ENCODE data around the gene HOXD8. TPM values are rescaled to one million over a fixed set of nuclear protein-coding genes. Genes with fewer than 3 reads are reported as not detected.
A peak's percentile ranks its signal among the peaks of the same experiment; 100 is the strongest.

Gene HOXD8
- total and polyA plus RNA-seq, 2 of the 8 experiments (the other 6 are each of a cell fraction or from before 2014, with no cell fraction given), result not detected

GRCh38 chr2:176096243-176096985, 33.1 kb upstream of the HOXD8 start:
- Histone ChIP-seq H3K27me3 (replicated peaks in 1 of 4; ENCODE audit: control insufficient read depth in 3 of 4, extremely low read depth in 1 of 4, insufficient read depth in 3 of 4, low read length in 3 of 4) (peaks cover 79 to 98% (median 91%) of the 10 kb centered on the region in 4 experiments), H2BK5ac (ENCODE audit: low read depth, low read length) (peak overlapping the region; percentile 14; the same call in 1 of the 2 replicates), H2AK5ac (ENCODE audit: low read depth, low read length) (no peak overlapping the region), H3K23me2 (ENCODE audit: low read depth, low read length) (peaks cover 6% of the 10 kb centered on the region), H3K56ac (replicated peaks; ENCODE audit: insufficient read length, low read depth, low read length) (no peak overlapping the region), H2BK12ac (ENCODE audit: low read depth, low read length) (peak overlapping the region; percentile 12), H3K4me3 (ENCODE audit: extremely low read depth in 1 of 4, insufficient read depth in 2 of 4, low read depth in 3 of 4, low read length in 4 of 4) (peak overlapping the region; percentile 1 to 54 (median 22); a peak in 5 of 8 replicates), H3K79me2 (ENCODE audit: control insufficient read depth in 1 of 2, insufficient read depth in 2 of 2, low read length in 2 of 2) (no peaks in the 10 kb centered on the region), H4K8ac (ENCODE audit: extremely low read depth, insufficient read depth, low read length) (no peak overlapping the region), H2AFZ (ENCODE audit: low read length) (no peak overlapping the region), H3K14ac (ENCODE audit: insufficient read length) (no peak overlapping the region), H3K4me2 (ENCODE audit: insufficient read depth in 1 of 2, low read depth in 2 of 2, low read length in 2 of 2) (peak overlapping the region; percentile 14 to 77), H3K27ac (ENCODE audit: low read depth, low read length) (no peak overlapping the region), H3K23ac (ENCODE audit: insufficient read length) (no peak overlapping the region), H3K4ac (replicated peaks; ENCODE audit: insufficient read length, low read depth, low read length) (no peak overlapping the region), H3K36me3 (ENCODE audit: control insufficient read depth in 2 of 4, insufficient read depth in 4 of 4, low read length in 3 of 4) (no peaks in the 10 kb centered on the region; a peak in 1 of 8 replicates), H3K9ac (replicated peaks in 1 of 4; ENCODE audit: extremely low read depth in 1 of 4, low read depth in 3 of 4, low read length in 3 of 4) (no peak overlapping the region), H4K20me1 (replicated peaks in 1 of 2; ENCODE audit: control insufficient read depth in 1 of 2, insufficient read depth in 2 of 2, low read length in 2 of 2) (peaks cover 23 to 29% of the 10 kb centered on the region in 2 experiments), H3K9me3 (ENCODE audit: insufficient read depth in 2 of 2, low read depth in 1 of 2, low read length in 1 of 2) (no peaks in the 10 kb centered on the region; a peak in 1 of 4 replicates), H4K5ac (ENCODE audit: insufficient read length, low read depth, low read length) (no peak overlapping the region), H2BK15ac (ENCODE audit: low read length) (no peak overlapping the region), H3K79me1 (ENCODE audit: low read depth, low read length) (no peaks in the 10 kb centered on the region), H3K18ac (ENCODE audit: extremely low read depth, low read length) (no peak overlapping the region; the same call in 1 of the 2 replicates), H2BK120ac (replicated peaks; ENCODE audit: low read depth, low read length) (no peak overlapping the region), H2BK20ac (ENCODE audit: low read length) (no peak overlapping the region; the same call in 1 of the 2 replicates), H4K91ac (replicated peaks; ENCODE audit: insufficient read length, low read length) (peak overlapping the region; percentile 5), H3K4me1 (replicated peaks in 1 of 4; ENCODE audit: control insufficient read depth in 3 of 4, insufficient read depth in 4 of 4, low read length in 3 of 4) (peaks cover 0 to 31% (median 18%) of the 10 kb centered on the region in 4 experiments; a peak in 6 of 7 replicates)
- FAIRE-seq, result no peak
- CTCF ChIA-PET (ENCODE audit: partially characterized antibody), result interaction anchor here (0.9 to 6.5 kb wide), 17 partner anchors 8 to 845 kb away, joined by 3 to 130 read pairs (median 8); partner anchors contain the start of genes EVX2 and HOXD11
- whole genome bisulfite sequencing, 2 experiments (ENCODE audit: extremely low coverage in 1 of 2, insufficient coverage in 1 of 2, insufficient read length in 1 of 2, insufficient replicate concordance in 2 of 2, low coverage in 1 of 2, low lambda C conversion rate in 2 of 2, missing lambda C conversion rate in 1 of 2), result 6% methylated on average over 16 of the region's 16 CpGs; no CpG with 5 or more reads in 1 of the 2 experiments
- DNase-seq (ENCODE audit: low read depth in 1 of 2, low spot score in 2 of 2), result peak in 1 of 2 experiments; percentile 53
- POLR2A ChIA-PET (ENCODE audit: partially characterized antibody), result interaction anchor here (2.0 to 3.4 kb wide), 3 partner anchors 9 to 16 kb away, joined by 8 to 12 read pairs (median 8); partner anchors contain the start of gene HOXD11
- no peak for TF ChIP-seq TEAD4 (IDR thresholded peaks at IDR 0.05; ENCODE audit: low read depth, low read length)
- TF ChIP-seq SIRT6 (IDR thresholded peaks at IDR 0.05; ENCODE audit: low read length), result no peak
- TF ChIP-seq CBX8 (IDR thresholded peaks at IDR 0.05; ENCODE audit: borderline replicate concordance, low read depth, low read length), result no peak
- no peak for TF ChIP-seq SUZ12 (IDR thresholded peaks at IDR 0.05; ENCODE audit: low read length)
- no peak for TF ChIP-seq CHD2 (IDR thresholded peaks at IDR 0.05; ENCODE audit: low read length)
- no peak for TF ChIP-seq CEBPB (IDR thresholded peaks at IDR 0.05; ENCODE audit: low read depth, low read length)
- TF ChIP-seq MAX (IDR thresholded peaks at IDR 0.05), result no peak
- no peak for TF ChIP-seq RXRA (IDR thresholded peaks at IDR 0.05; ENCODE audit: insufficient read depth, low read depth, low read length)
- TF ChIP-seq RNF2 (IDR thresholded peaks at IDR 0.05; ENCODE audit: borderline replicate concordance, low read depth, low read length, missing control alignments, poor library complexity, severe bottlenecking), result peak; percentile 79
- TF ChIP-seq SRF (IDR thresholded peaks at IDR 0.05; ENCODE audit: low read depth, low read length), result peak; percentile 42; the same call in 1 of the 2 replicates
- TF ChIP-seq HDAC6 (IDR thresholded peaks at IDR 0.05; ENCODE audit: low read depth, low read length), result no peak
- no peak for TF ChIP-seq POLR2A (IDR thresholded peaks at IDR 0.05; ENCODE audit: control extremely low read depth in 1 of 2, low read depth in 2 of 2, low read length in 2 of 2)
